HEK293 (cell line): ENCODE results near the gene OR6N2.

Source experiments
- CTCF ChIA-PET: fragments of 350-600 bp; formaldehyde crosslinking; extraction: SDS; loops from one replicate; lab custom pipeline; 2021; ENCODE audit warnings: antibody characterized with exemption; lab: Yijun Ruan, JAX
- POLR2A ChIA-PET: fragments of 300-600 bp; formaldehyde crosslinking; extraction: SDS; loops from one replicate; lab custom pipeline; 2020; ENCODE audit warnings: antibody characterized with exemption, inconsistent platforms; lab: Yijun Ruan, JAX
- H3K27ac ChIP-seq: fragments of 200-500 bp; sonication (Bioruptor generic); 2 replicates; pipeline ENCODE4 v1.5.1; 2014; ENCODE audit warnings: low read depth, low read length, control low read depth, inconsistent platforms; ENCODE audit errors: extremely low read depth
- H3K36me3 ChIP-seq, 2 experiments: fragments of 200-500 bp in 1 of 2; sonication (Bioruptor generic) in 1 of 2; 1 replicate in 1 of 2; 2 replicates in 1 of 2; pipeline ENCODE4 v1.5.1; 2014 to 2017; ENCODE audit warnings: inconsistent platforms in 2 of 2, low read length in 2 of 2; ENCODE audit not compliant: control insufficient read depth in 2 of 2, insufficient read depth in 1 of 2
- H3K4me1 ChIP-seq: fragments of 200-500 bp; sonication (Bioruptor generic); 2 replicates; pipeline ENCODE4 v1.5.1; 2014; ENCODE audit warnings: mild to moderate bottlenecking, low read length, inconsistent platforms; ENCODE audit not compliant: control insufficient read depth, insufficient read depth
- H3K4me3 ChIP-seq: 2 replicates; pipeline ENCODE4 v1.5.1; 2011; ENCODE audit warnings: low read depth, mild to moderate bottlenecking, control low read depth, low read length, moderate library complexity
- H3K9me3 ChIP-seq: fragments of 200-500 bp; sonication (Bioruptor generic); 2 replicates; pipeline ENCODE4 v1.5.1; 2014; ENCODE audit warnings: low read depth, low read length, inconsistent platforms; ENCODE audit not compliant: control insufficient read depth, insufficient read depth
- ZBTB7A ChIP-seq: fragments of 450-650 bp; formaldehyde crosslinking; IDR thresholded peaks from 2 replicates; pipeline ENCODE4 v1.5.1; 2016; ENCODE audit warnings: low read depth, missing biosample characterization, missing genetic modification characterization
- ZEB2 ChIP-seq: fragments of 450-650 bp; formaldehyde crosslinking; IDR thresholded peaks from 2 replicates; pipeline ENCODE4 v1.5.1; 2016; ENCODE audit warnings: missing biosample characterization, missing genetic modification characterization
- ZFP37 ChIP-seq: fragments of 450-650 bp; formaldehyde crosslinking; IDR thresholded peaks from 2 replicates; pipeline ENCODE4 v1.5.1; 2016; ENCODE audit warnings: missing biosample characterization, missing genetic modification characterization
- ZFP69B ChIP-seq: fragments of 450-650 bp; formaldehyde crosslinking; IDR thresholded peaks from 2 replicates; pipeline ENCODE4 v1.5.1; 2016; ENCODE audit warnings: missing biosample characterization, missing genetic modification characterization
- ZNF140 ChIP-seq: fragments of 450-650 bp; formaldehyde crosslinking; IDR thresholded peaks from 2 replicates; pipeline ENCODE4 v1.5.1; 2016; ENCODE audit warnings: missing biosample characterization, missing genetic modification characterization
- ZNF19 ChIP-seq: fragments of 450-650 bp; formaldehyde crosslinking; IDR thresholded peaks from 2 replicates; pipeline ENCODE4; 2016; ENCODE audit warnings: missing biosample characterization, missing genetic modification characterization, low read depth
- ZNF239 ChIP-seq: fragments of 450-650 bp; formaldehyde crosslinking; IDR thresholded peaks from 2 replicates; pipeline ENCODE4 v1.5.1; 2016; ENCODE audit warnings: missing biosample characterization, missing genetic modification characterization
- ZNF292 ChIP-seq: fragments of 450-650 bp; formaldehyde crosslinking; IDR thresholded peaks from 2 replicates; pipeline ENCODE4 v1.5.1; 2016; ENCODE audit warnings: low read depth, missing biosample characterization, missing genetic modification characterization, borderline replicate concordance
- ZNF302 ChIP-seq: fragments of 450-650 bp; formaldehyde crosslinking; IDR thresholded peaks from 2 replicates; pipeline ENCODE4 v1.5.1; 2016; ENCODE audit warnings: missing biosample characterization, missing genetic modification characterization, low read depth
- ZNF391 ChIP-seq: fragments of 450-650 bp; formaldehyde crosslinking; IDR thresholded peaks from 2 replicates; pipeline ENCODE4 v1.5.1; 2016; ENCODE audit warnings: low read depth, missing biosample characterization, missing genetic modification characterization, borderline replicate concordance
- ZNF404 ChIP-seq: fragments of 450-650 bp; formaldehyde crosslinking; IDR thresholded peaks from 2 replicates; pipeline ENCODE4 v1.5.1; 2017; ENCODE audit warnings: missing biosample characterization, missing genetic modification characterization
- ZNF529 ChIP-seq: fragments of 450-650 bp; formaldehyde crosslinking; IDR thresholded peaks from 2 replicates; pipeline ENCODE4 v1.5.1; 2017; ENCODE audit warnings: missing genetic modification characterization, missing biosample characterization; ENCODE audit not compliant: insufficient replicate concordance
- ZNF530 ChIP-seq: fragments of 450-650 bp; formaldehyde crosslinking; IDR thresholded peaks from 2 replicates; pipeline ENCODE4 v1.5.1; 2016; ENCODE audit warnings: low read depth, missing biosample characterization, missing genetic modification characterization
- ZNF549 ChIP-seq: fragments of 450-650 bp; IDR thresholded peaks from 2 replicates; pipeline ENCODE4 v1.5.1; 2018; ENCODE audit warnings: missing biosample characterization, missing genetic modification characterization, mild to moderate bottlenecking, inconsistent platforms, moderate library complexity
- ZNF555 ChIP-seq: fragments of 450-650 bp; formaldehyde crosslinking; conservative IDR thresholded peaks from 2 replicates; pipeline ENCODE4 v1.5.1; 2017; ENCODE audit warnings: missing biosample characterization, mild to moderate bottlenecking, missing genetic modification characterization, inconsistent platforms
- ZNF626 ChIP-seq: fragments of 450-650 bp; sonication (Bioruptor Pico); formaldehyde crosslinking; IDR thresholded peaks from 2 replicates; pipeline ENCODE4 v1.5.1; 2018; ENCODE audit warnings: missing biosample characterization, missing genetic modification characterization, inconsistent platforms
- ZNF707 ChIP-seq: fragments of 450-650 bp; formaldehyde crosslinking; IDR thresholded peaks from 2 replicates; pipeline ENCODE4 v1.5.1; 2016; ENCODE audit warnings: missing biosample characterization, missing genetic modification characterization
- ZNF747 ChIP-seq: fragments of 450-650 bp; formaldehyde crosslinking; IDR thresholded peaks from 2 replicates; pipeline ENCODE4 v1.5.1; 2016; ENCODE audit warnings: missing biosample characterization, missing genetic modification characterization
- ZNF768 ChIP-seq: fragments of 450-650 bp; formaldehyde crosslinking; IDR thresholded peaks from 2 replicates; pipeline ENCODE4 v1.5.1; 2018; ENCODE audit warnings: missing biosample characterization, mild to moderate bottlenecking, missing genetic modification characterization
- ZSCAN16 ChIP-seq: fragments of 450-650 bp; formaldehyde crosslinking; IDR thresholded peaks from 2 replicates; pipeline ENCODE4 v1.5.1; 2016; ENCODE audit warnings: missing biosample characterization, missing genetic modification characterization
- TF ChIP-seq, protein P1 (sequence below): fragments of 450-650 bp; formaldehyde crosslinking; IDR thresholded peaks from 2 replicates; pipeline ENCODE4 v1.5.0; 2017; ENCODE audit warnings: missing biosample characterization, missing genetic modification characterization, borderline replicate concordance
- TF ChIP-seq, protein P2 (sequence below): sonication (generic); formaldehyde crosslinking; IDR thresholded peaks from 2 replicates; pipeline ENCODE4 v1.8.1; 2022; ENCODE audit warnings: mild to moderate bottlenecking, moderate library complexity, missing genetic modification reagents
- TF ChIP-seq, protein P3 (sequence below): fragments of 450-650 bp; formaldehyde crosslinking; conservative IDR thresholded peaks from 2 replicates; pipeline ENCODE4 v1.5.1; 2016; ENCODE audit warnings: low read depth, missing biosample characterization, missing genetic modification characterization
- TF ChIP-seq, protein P4 (sequence below): fragments of 450-650 bp; formaldehyde crosslinking; IDR thresholded peaks from 2 replicates; pipeline ENCODE4 v1.5.1; 2016; ENCODE audit warnings: missing biosample characterization, missing genetic modification characterization
- TF ChIP-seq, protein P5 (sequence below): fragments of 450-650 bp; formaldehyde crosslinking; IDR thresholded peaks from 2 replicates; pipeline ENCODE4 v1.5.1; 2017; ENCODE audit warnings: missing biosample characterization, missing genetic modification characterization

Gene OR6N2

DNA sequence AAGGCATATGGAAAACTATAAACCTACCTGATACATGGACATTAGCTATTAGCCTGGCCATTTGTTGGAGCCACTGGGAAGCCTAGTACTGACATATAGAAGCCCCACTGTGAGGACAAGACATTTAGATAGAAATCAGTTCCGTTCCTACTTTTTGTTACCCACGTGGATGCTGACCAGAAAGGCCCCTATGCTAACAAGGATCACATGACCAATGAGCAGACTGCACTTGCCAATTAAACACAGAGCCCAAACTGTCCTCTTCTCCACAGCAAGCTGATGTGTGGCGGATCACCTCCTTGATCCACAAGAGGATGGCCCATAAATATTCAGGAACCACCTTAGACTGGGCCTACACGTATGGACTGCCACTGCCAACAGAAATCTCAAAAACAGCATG is 49.3 kb downstream of the OR6N2 start (continued):
- TF ChIP-seq, protein P1, sequence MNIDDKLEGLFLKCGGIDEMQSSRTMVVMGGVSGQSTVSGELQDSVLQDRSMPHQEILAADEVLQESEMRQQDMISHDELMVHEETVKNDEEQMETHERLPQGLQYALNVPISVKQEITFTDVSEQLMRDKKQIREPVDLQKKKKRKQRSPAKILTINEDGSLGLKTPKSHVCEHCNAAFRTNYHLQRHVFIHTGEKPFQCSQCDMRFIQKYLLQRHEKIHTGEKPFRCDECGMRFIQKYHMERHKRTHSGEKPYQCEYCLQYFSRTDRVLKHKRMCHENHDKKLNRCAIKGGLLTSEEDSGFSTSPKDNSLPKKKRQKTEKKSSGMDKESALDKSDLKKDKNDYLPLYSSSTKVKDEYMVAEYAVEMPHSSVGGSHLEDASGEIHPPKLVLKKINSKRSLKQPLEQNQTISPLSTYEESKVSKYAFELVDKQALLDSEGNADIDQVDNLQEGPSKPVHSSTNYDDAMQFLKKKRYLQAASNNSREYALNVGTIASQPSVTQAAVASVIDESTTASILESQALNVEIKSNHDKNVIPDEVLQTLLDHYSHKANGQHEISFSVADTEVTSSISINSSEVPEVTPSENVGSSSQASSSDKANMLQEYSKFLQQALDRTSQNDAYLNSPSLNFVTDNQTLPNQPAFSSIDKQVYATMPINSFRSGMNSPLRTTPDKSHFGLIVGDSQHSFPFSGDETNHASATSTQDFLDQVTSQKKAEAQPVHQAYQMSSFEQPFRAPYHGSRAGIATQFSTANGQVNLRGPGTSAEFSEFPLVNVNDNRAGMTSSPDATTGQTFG: no peak
- no peak for TF ChIP-seq ZNF302
- TF ChIP-seq ZNF529 (tag by site-specific recombination): no peak
- TF ChIP-seq, protein P2, sequence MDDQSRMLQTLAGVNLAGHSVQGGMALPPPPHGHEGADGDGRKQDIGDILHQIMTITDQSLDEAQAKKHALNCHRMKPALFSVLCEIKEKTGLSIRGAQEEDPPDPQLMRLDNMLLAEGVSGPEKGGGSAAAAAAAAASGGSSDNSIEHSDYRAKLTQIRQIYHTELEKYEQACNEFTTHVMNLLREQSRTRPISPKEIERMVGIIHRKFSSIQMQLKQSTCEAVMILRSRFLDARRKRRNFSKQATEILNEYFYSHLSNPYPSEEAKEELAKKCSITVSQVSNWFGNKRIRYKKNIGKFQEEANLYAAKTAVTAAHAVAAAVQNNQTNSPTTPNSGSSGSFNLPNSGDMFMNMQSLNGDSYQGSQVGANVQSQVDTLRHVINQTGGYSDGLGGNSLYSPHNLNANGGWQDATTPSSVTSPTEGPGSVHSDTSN (CRISPR knock-in tag): no peak
- no peak for TF ChIP-seq ZNF530 (tag by site-specific recombination)
- TF ChIP-seq, protein P3, sequence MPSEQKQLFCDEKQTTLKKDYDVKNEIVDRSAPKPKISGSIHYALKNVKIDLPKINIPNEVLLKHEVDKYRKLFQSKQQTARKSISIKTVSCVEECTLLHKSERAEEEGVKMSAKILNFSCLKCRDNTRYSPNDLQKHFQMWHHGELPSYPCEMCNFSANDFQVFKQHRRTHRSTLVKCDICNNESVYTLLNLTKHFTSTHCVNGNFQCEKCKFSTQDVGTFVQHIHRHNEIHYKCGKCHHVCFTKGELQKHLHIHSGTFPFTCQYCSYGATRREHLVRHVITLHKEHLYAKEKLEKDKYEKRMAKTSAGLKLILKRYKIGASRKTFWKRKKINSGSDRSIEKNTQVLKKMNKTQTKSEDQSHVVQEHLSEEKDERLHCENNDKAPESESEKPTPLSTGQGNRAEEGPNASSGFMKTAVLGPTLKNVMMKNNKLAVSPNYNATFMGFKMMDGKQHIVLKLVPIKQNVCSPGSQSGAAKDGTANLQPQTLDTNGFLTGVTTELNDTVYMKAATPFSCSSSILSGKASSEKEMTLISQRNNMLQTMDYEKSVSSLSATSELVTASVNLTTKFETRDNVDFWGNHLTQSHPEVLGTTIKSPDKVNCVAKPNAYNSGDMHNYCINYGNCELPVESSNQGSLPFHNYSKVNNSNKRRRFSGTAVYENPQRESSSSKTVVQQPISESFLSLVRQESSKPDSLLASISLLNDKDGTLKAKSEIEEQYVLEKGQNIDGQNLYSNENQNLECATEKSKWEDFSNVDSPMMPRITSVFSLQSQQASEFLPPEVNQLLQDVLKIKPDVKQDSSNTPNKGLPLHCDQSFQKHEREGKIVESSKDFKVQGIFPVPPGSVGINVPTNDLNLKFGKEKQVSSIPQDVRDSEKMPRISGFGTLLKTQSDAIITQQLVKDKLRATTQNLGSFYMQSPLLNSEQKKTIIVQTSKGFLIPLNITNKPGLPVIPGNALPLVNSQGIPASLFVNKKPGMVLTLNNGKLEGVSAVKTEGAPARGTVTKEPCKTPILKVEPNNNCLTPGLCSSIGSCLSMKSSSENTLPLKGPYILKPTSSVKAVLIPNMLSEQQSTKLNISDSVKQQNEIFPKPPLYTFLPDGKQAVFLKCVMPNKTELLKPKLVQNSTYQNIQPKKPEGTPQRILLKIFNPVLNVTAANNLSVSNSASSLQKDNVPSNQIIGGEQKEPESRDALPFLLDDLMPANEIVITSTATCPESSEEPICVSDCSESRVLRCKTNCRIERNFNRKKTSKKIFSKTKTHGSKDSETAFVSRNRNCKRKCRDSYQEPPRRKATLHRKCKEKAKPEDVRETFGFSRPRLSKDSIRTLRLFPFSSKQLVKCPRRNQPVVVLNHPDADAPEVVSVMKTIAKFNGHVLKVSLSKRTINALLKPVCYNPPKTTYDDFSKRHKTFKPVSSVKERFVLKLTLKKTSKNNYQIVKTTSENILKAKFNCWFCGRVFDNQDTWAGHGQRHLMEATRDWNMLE (tag by site-specific recombination): no peak
- no peak for TF ChIP-seq ZNF404 (tag by site-specific recombination)
- TF ChIP-seq ZNF707 (tag by site-specific recombination): no peak

DNA sequence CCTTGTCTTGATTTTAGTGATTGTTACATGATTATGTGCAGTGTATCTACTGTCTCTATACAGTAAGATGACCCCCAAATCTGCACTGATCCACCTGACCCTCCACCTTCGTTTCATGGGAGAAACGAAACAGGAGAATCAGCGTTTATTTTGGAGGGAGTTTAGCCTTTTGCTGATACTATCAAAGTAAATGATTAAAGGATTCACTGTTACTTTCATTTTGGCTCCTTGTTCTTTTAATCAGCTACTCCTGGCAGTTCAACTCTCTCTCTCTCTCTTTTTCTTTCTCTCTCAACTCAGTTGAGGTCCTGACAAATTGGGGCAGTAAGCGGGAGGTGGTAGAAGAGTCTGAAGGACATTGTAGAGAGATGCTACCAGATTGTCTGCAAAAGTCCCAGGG is 50.6 kb downstream of the OR6N2 start:
- ChIA-PET POLR2A (no interaction called here), CTCF (no interaction called here)
- H3K9me3 ChIP-seq: no peaks in the 10 kb centered on the region
- H3K4me1 ChIP-seq: no peaks in the 10 kb centered on the region
- H3K27ac ChIP-seq: no peak overlapping the region
- H3K4me3 ChIP-seq: no peak overlapping the region
- TF ChIP-seq ZNF626 (tag by site-specific recombination) (no peak), ZBTB7A (tag by site-specific recombination) (no peak), ZFP37 (tag by site-specific recombination) (no peak), ZSCAN16 (no peak), ZNF292 (no peak), ZNF19 (tag by site-specific recombination) (no peak), ZNF140 (tag by site-specific recombination) (no peak), ZFP69B (tag by site-specific recombination) (no peak), ZNF549 (tag by site-specific recombination) (no peak), ZNF768 (tag by site-specific recombination) (no peak), ZNF555 (no peak), ZNF239 (no peak), ZNF747 (tag by site-specific recombination) (no peak), ZNF391 (tag by site-specific recombination) (no peak), ZEB2 (tag by site-specific recombination) (no peak)
- TF ChIP-seq, protein P4, sequence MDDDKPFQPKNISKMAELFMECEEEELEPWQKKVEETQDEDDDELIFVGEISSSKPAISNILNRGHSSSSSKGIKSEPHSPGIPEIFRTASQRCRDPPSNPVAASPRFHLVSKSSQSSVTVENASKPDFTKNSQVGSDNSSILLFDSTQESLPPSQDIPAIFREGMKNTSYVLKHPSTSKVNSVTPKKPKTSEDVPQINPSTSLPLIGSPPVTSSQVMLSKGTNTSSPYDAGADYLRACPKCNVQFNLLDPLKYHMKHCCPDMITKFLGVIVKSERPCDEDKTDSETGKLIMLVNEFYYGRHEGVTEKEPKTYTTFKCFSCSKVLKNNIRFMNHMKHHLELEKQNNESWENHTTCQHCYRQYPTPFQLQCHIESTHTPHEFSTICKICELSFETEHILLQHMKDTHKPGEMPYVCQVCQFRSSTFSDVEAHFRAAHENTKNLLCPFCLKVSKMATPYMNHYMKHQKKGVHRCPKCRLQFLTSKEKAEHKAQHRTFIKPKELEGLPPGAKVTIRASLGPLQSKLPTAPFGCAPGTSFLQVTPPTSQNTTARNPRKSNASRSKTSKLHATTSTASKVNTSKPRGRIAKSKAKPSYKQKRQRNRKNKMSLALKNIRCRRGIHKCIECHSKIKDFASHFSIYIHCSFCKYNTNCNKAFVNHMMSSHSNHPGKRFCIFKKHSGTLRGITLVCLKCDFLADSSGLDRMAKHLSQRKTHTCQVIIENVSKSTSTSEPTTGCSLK (tag by site-specific recombination): no peak
- TF ChIP-seq, protein P5, sequence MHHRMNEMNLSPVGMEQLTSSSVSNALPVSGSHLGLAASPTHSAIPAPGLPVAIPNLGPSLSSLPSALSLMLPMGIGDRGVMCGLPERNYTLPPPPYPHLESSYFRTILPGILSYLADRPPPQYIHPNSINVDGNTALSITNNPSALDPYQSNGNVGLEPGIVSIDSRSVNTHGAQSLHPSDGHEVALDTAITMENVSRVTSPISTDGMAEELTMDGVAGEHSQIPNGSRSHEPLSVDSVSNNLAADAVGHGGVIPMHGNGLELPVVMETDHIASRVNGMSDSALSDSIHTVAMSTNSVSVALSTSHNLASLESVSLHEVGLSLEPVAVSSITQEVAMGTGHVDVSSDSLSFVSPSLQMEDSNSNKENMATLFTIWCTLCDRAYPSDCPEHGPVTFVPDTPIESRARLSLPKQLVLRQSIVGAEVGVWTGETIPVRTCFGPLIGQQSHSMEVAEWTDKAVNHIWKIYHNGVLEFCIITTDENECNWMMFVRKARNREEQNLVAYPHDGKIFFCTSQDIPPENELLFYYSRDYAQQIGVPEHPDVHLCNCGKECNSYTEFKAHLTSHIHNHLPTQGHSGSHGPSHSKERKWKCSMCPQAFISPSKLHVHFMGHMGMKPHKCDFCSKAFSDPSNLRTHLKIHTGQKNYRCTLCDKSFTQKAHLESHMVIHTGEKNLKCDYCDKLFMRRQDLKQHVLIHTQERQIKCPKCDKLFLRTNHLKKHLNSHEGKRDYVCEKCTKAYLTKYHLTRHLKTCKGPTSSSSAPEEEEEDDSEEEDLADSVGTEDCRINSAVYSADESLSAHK (tag by site-specific recombination): no peak
- H3K36me3 ChIP-seq: no peaks in the 10 kb centered on the region
